Measurements from ENCODE around the gene EPM2AIP1. TPM values are rescaled to one million over a fixed set of nuclear protein-coding genes. Genes with fewer than 3 reads are reported as not detected.

EPM2AIP1 gene
- total RNA-seq, 4 donors from 2014 or later, result 5.3 to 24.4 (median 10.0) TPM

GRCh38 chr3:37028329-37028728 lies 35.4 kb upstream of the EPM2AIP1 start:
- no peaks in the 10 kb centered on the region for H3K9me3 ChIP-seq
- no peak for DNase-seq (ENCODE audit: low spot score in 2 of 2)
- no peak overlapping the region for H3K27ac ChIP-seq
- WGBS, result 82% methylated on average over 1 of the region's 1 CpG
- H3K4me1 ChIP-seq, result peaks cover 11% of the 10 kb centered on the region
- TF ChIP-seq POLR2AphosphoS5 (IDR thresholded peaks at IDR 0.05), result no peak
- peaks cover 73% of the 10 kb centered on the region for H3K36me3 ChIP-seq
- no peaks in the 10 kb centered on the region for H3K27me3 ChIP-seq
- no peak overlapping the region for H3K4me3 ChIP-seq

GRCh38 chr3:37026851-37027250 lies 33.9 kb upstream of the EPM2AIP1 start:
- H3K27me3 ChIP-seq, result no peaks in the 10 kb centered on the region
- peaks cover 79% of the 10 kb centered on the region for H3K36me3 ChIP-seq
- WGBS, result 81% methylated on average over 5 of the region's 5 CpGs
- no peak overlapping the region for H3K4me3 ChIP-seq
- no peaks in the 10 kb centered on the region for H3K9me3 ChIP-seq
- no peak for DNase-seq (ENCODE audit: low spot score in 2 of 2)
- H3K27ac ChIP-seq, result no peak overlapping the region
- no peak for TF ChIP-seq POLR2AphosphoS5 (IDR thresholded peaks at IDR 0.05)
- TF ChIP-seq EP300 (IDR thresholded peaks at IDR 0.05), result no peak
- TF ChIP-seq CTCF (IDR thresholded peaks at IDR 0.05), result no peak
- TF ChIP-seq POLR2A (IDR thresholded peaks at IDR 0.05), result no peak
- H3K4me1 ChIP-seq, result peaks cover 11% of the 10 kb centered on the region

- Histone ChIP-seq H3K4me3 (no peak overlapping the region), H3K36me3 (peaks cover 90% of the 10 kb centered on the region), H3K4me1 (peaks cover 11% of the 10 kb centered on the region), H3K27ac (no peak overlapping the region), H3K9me3 (no peaks in the 10 kb centered on the region), H3K27me3 (no peaks in the 10 kb centered on the region)
- TF ChIP-seq POLR2AphosphoS5 (IDR thresholded peaks at IDR 0.05) (no peak), EP300 (IDR thresholded peaks at IDR 0.05) (no peak), CTCF (IDR thresholded peaks at IDR 0.05) (no peak), POLR2A (IDR thresholded peaks at IDR 0.05) (no peak)
- 91% methylated on average over 3 of the region's 3 CpGs for WGBS
- no peak for DNase-seq (ENCODE audit: low spot score in 2 of 2)
These were observed 32.8 kb upstream of the EPM2AIP1 start for GRCh38 chr3:37025561-37026335.

GRCh38 chr3:37024820-37025405 lies 32.0 kb upstream of the EPM2AIP1 start:
- no peaks in the 10 kb centered on the region for H3K9me3 ChIP-seq
- peaks cover 90% of the 10 kb centered on the region for H3K36me3 ChIP-seq
- no peak for TF ChIP-seq EP300 (IDR thresholded peaks at IDR 0.05)
- H3K27ac ChIP-seq, result no peak overlapping the region
- peaks cover 4% of the 10 kb centered on the region for H3K4me1 ChIP-seq
- no peak overlapping the region for H3K4me3 ChIP-seq
- DNase-seq (ENCODE audit: low spot score in 2 of 2), result no peak
- no peaks in the 10 kb centered on the region for H3K27me3 ChIP-seq
- WGBS, result 95% methylated on average over 3 of the region's 3 CpGs

GRCh38 chr3:37024092-37024491 lies 31.2 kb upstream of the EPM2AIP1 start:
- Histone ChIP-seq H3K9me3 (no peaks in the 10 kb centered on the region), H3K4me1 (no peaks in the 10 kb centered on the region), H3K4me3 (no peak overlapping the region), H3K27ac (no peak overlapping the region), H3K27me3 (no peaks in the 10 kb centered on the region), H3K36me3 (peaks cover 91% of the 10 kb centered on the region)
- WGBS, result 97% methylated on average over 2 of the region's 2 CpGs
- no peak for DNase-seq (ENCODE audit: low spot score in 2 of 2)
- peak in 1 of 2 donors; percentile 17 for TF ChIP-seq CTCF (IDR thresholded peaks at IDR 0.05)
- TF ChIP-seq EP300 (IDR thresholded peaks at IDR 0.05), result no peak

GRCh38 chr3:37017683-37018082 lies 24.8 kb upstream of the EPM2AIP1 start:
- no peak for DNase-seq (ENCODE audit: low spot score in 2 of 2)
- TF ChIP-seq CTCF (IDR thresholded peaks at IDR 0.05) (no peak), EP300 (IDR thresholded peaks at IDR 0.05) (no peak), POLR2AphosphoS5 (IDR thresholded peaks at IDR 0.05) (no peak), POLR2A (IDR thresholded peaks at IDR 0.05) (no peak)
- 97% methylated on average over 3 of the region's 3 CpGs for whole genome bisulfite sequencing
- Histone ChIP-seq H3K4me1 (no peaks in the 10 kb centered on the region), H3K27ac (no peak overlapping the region), H3K4me3 (no peak overlapping the region), H3K9me3 (no peaks in the 10 kb centered on the region), H3K27me3 (no peaks in the 10 kb centered on the region), H3K36me3 (peaks cover 94% of the 10 kb centered on the region)

Data from suprapubic skin (tissue), 4 donors.